IMR-90 (cell line): Measurements from ENCODE around the gene EDA. TPM values are rescaled to one million over a fixed set of nuclear protein-coding genes. Genes with fewer than 3 reads are reported as not detected.

Experiments used
- ATAC-seq: fragments of 200-7000 bp; cut with Tn5 transposase; 2 replicates; pipeline ENCODE4 v1.9.1; 2020; ENCODE audit warnings: low read depth, mild to moderate bottlenecking, moderate library complexity
- BruUV-seq: library from RNA; stranded (reverse); fragments of 400-500 nt; replicated peaks from 2 replicates; lab custom pipeline; 2021; lab: Mats Ljungman, UMichigan
- CTCF ChIA-PET: fragments of 300-600 bp; formaldehyde crosslinking; extraction: SDS; loops from one replicate; lab custom pipeline; 2021; ENCODE audit warnings: antibody characterized with exemption; lab: Yijun Ruan, JAX
- POLR2A ChIA-PET: fragments of 300-600 bp; sonication (Branson Sonifier 250); formaldehyde crosslinking; loops from one replicate; lab custom pipeline; 2022; ENCODE audit warnings: antibody characterized with exemption; ENCODE audit not compliant: unreplicated experiment; lab: Charles Lee
- DNase-seq: peaks from one replicate; pipeline ENCODE4 v3.0.0; 2013
- H2AFZ ChIP-seq: replicated peaks from 2 replicates; pipeline ENCODE3; 2013; ENCODE audit warnings: low read length, mild to moderate bottlenecking; ENCODE audit not compliant: poor library complexity
- H2AK5ac ChIP-seq: 2 replicates; pipeline ENCODE4 v1.6.1; 2013; ENCODE audit warnings: low read depth, low read length, inconsistent platforms
- H2AK9ac ChIP-seq: replicated peaks from 2 replicates; pipeline ENCODE3; 2013; ENCODE audit warnings: mild to moderate bottlenecking, low read depth, low read length, moderate library complexity; ENCODE audit not compliant: poor library complexity
- H2BK120ac ChIP-seq: 2 replicates; pipeline ENCODE4 v1.6.1; 2013; ENCODE audit warnings: low read depth, low read length, inconsistent platforms
- H2BK15ac ChIP-seq: 3 replicates; pipeline ENCODE4 v1.6.1; 2013; ENCODE audit warnings: low read depth, low read length, inconsistent platforms
- H2BK20ac ChIP-seq: 2 replicates; pipeline ENCODE4 v1.6.1; 2013; ENCODE audit warnings: low read depth, mild to moderate bottlenecking, inconsistent platforms, low read length, moderate library complexity
- H2BK5ac ChIP-seq: 2 replicates; pipeline ENCODE4 v1.6.1; 2013; ENCODE audit warnings: mild to moderate bottlenecking, low read depth, low read length, inconsistent platforms; ENCODE audit not compliant: poor library complexity, severe bottlenecking
- H3K14ac ChIP-seq: replicated peaks from 2 replicates; pipeline ENCODE4 v1.6.1; 2013; ENCODE audit warnings: low read depth, low read length, inconsistent platforms
- H3K18ac ChIP-seq: 2 replicates; pipeline ENCODE4 v1.6.1; 2013; ENCODE audit warnings: low read depth, low read length, control low read depth
- H3K23ac ChIP-seq: 2 replicates; pipeline ENCODE4 v1.6.1; 2013; ENCODE audit warnings: low read depth, low read length, inconsistent platforms
- H3K27ac ChIP-seq: 2 replicates; pipeline ENCODE4 v1.5.1; 2013; ENCODE audit warnings: mild to moderate bottlenecking, control low read depth, low read length; ENCODE audit not compliant: insufficient read depth
- H3K27me3 ChIP-seq: 2 replicates; pipeline ENCODE4 v1.6.1; 2013; ENCODE audit warnings: low read length; ENCODE audit not compliant: control insufficient read depth, insufficient read depth
- H3K36me3 ChIP-seq: 2 replicates; pipeline ENCODE4 v1.6.1; 2013; ENCODE audit warnings: low read length, mixed read lengths; ENCODE audit not compliant: control insufficient read depth, insufficient read depth
- H3K4ac ChIP-seq: 2 replicates; pipeline ENCODE4 v1.6.1; 2013; ENCODE audit warnings: low read depth, low read length, inconsistent platforms
- H3K4me1 ChIP-seq: 2 replicates; pipeline ENCODE4 v1.6.1; 2013; ENCODE audit warnings: low read length, mixed read lengths; ENCODE audit not compliant: control insufficient read depth, insufficient read depth
- H3K4me2 ChIP-seq: 2 replicates; pipeline ENCODE4 v1.6.1; 2013; ENCODE audit warnings: low read depth, mild to moderate bottlenecking, control low read depth, low read length, moderate library complexity
- H3K4me3 ChIP-seq: 2 replicates; pipeline ENCODE4 v1.5.1; 2013; ENCODE audit warnings: low read depth, mild to moderate bottlenecking, control low read depth, low read length, moderate library complexity; ENCODE audit not compliant: insufficient read depth
- H3K56ac ChIP-seq: 2 replicates; pipeline ENCODE4 v1.6.1; 2013; ENCODE audit warnings: low read length, inconsistent platforms; ENCODE audit not compliant: insufficient read depth; ENCODE audit errors: extremely low read depth
- H3K79me1 ChIP-seq, 2 experiments: 2 replicates each; pipeline ENCODE4 v1.6.1; 2013; ENCODE audit warnings: low read length in 2 of 2, inconsistent platforms in 1 of 2, low read depth in 1 of 2
- H3K9ac ChIP-seq: 2 replicates; pipeline ENCODE4 v1.6.1; 2013; ENCODE audit warnings: low read depth, low read length, control low read depth
- H3K9me1 ChIP-seq: 2 replicates; pipeline ENCODE4 v1.6.1; 2013; ENCODE audit warnings: low read length, inconsistent platforms; ENCODE audit not compliant: insufficient read depth
- H3K9me3 ChIP-seq: 2 replicates; pipeline ENCODE4 v1.6.1; 2013; ENCODE audit warnings: low read length; ENCODE audit not compliant: control insufficient read depth, insufficient read depth
- H4K20me1 ChIP-seq: 2 replicates; pipeline ENCODE4 v1.6.1; 2013; ENCODE audit warnings: low read length, inconsistent platforms; ENCODE audit not compliant: insufficient read depth
- H4K5ac ChIP-seq: 2 replicates; pipeline ENCODE4 v1.6.1; 2013; ENCODE audit warnings: mild to moderate bottlenecking, low read depth, low read length, control low read depth
- H4K8ac ChIP-seq, 2 experiments: 2 replicates each; pipeline ENCODE4 v1.6.1; 2013; ENCODE audit warnings: low read depth in 2 of 2, low read length in 2 of 2, control low read depth in 1 of 2, inconsistent platforms in 1 of 2
- H4K91ac ChIP-seq: 2 replicates; pipeline ENCODE4 v1.6.1; 2013; ENCODE audit warnings: low read depth, low read length, inconsistent platforms; ENCODE audit not compliant: insufficient read depth
- CHD1 ChIP-seq: IDR thresholded peaks from 2 replicates; pipeline ENCODE4 v1.6.1; 2012; ENCODE audit warnings: low read depth, low read length, improper control_type of control experiment
- MAFK ChIP-seq: IDR thresholded peaks from 2 replicates; pipeline ENCODE4 v1.6.1; 2012; ENCODE audit warnings: low read depth, low read length, improper control_type of control experiment
- RCOR1 ChIP-seq: IDR thresholded peaks from 2 replicates; pipeline ENCODE4 v1.6.1; 2012; ENCODE audit warnings: mild to moderate bottlenecking, low read length, improper control_type of control experiment; ENCODE audit not compliant: insufficient replicate concordance
- dilution Hi-C: fragments of 300-500 bp; cut with HindIII; formaldehyde crosslinking; loops from one replicate; pipeline ENCODE4 v1.14.3; 2018; ENCODE audit warnings: low sequenced_read_pairs; ENCODE audit not compliant: unreplicated experiment
- in situ Hi-C: fragments of 300-500 bp; cut with MboI; formaldehyde crosslinking; loops from 3 replicates; pipeline ENCODE4 v1.14.3; 2019; ENCODE audit warnings: low sequenced_read_pairs, inconsistent platforms, mixed read lengths
- intact Hi-C: fragments of 100-400 bp; cut with micrococcal nuclease; formaldehyde crosslinking; loops from 2 replicates; pipeline ENCODE4 v1.10.0; 2022
- polyA plus RNA-seq, 3 experiments: library from polyadenylated mRNA; depleted of rRNA; stranded (reverse); fragments of >200 nt; gene quantifications; 2 replicates each; pipeline ENCODE4 v1.2.3, GENCODE V29; 2012; ENCODE audit warnings: low replicate concordance in 1 of 3
- total RNA-seq: library from RNA; depleted of rRNA; stranded (reverse); fragments of >200 nt; gene quantifications from 2 replicates; pipeline ENCODE4 v1.2.3, GENCODE V29; 2012
- TF ChIP-seq, protein P1 (sequence below): conservative IDR thresholded peaks from 2 replicates; pipeline ENCODE4 v1.5.1; 2012; ENCODE audit warnings: mild to moderate bottlenecking, low read depth, low read length, improper control_type of control experiment
- TF ChIP-seq, protein P2 (sequence below): fragments of 150-350 bp; IDR thresholded peaks from 2 replicates; pipeline ENCODE4 v1.6.1; 2017; ENCODE audit warnings: mild to moderate bottlenecking, antibody characterized with exemption, low read length, low read depth

The EDA gene
- total and polyA plus RNA-seq, 2 of the 4 experiments (the other 2 are of a cell fraction), result under 0.01 TPM; not detected in 1

DNA sequence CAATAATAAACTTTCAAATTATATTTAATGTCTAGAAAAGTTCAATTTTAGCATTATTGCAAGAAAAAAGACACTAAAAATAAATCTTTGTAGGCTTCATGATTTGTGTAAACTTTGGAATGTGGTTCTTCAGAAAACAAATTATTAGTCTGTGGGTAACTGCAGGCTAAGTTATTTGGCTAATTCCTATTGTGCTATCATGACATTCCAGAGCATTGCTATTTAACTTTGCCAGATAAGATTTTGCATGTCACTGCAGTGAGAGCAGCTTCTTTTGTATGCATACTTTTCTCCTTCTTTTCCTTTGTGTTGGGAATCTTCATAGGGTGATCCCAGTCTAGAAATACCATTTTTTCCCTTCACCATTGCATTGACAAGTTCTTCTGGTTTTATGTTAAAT is 303.8 kb downstream of the EDA start:
- H2AK5ac ChIP-seq, result no peak overlapping the region
- H3K4me3 ChIP-seq, result no peak overlapping the region
- H3K9ac ChIP-seq, result no peak overlapping the region
- H3K27ac ChIP-seq, result no peak overlapping the region
- H3K4me2 ChIP-seq, result no peak overlapping the region
- POLR2A ChIA-PET, result no interaction called here
- in situ Hi-C loops, result no loop called here
- no peak for TF ChIP-seq CHD1
- TF ChIP-seq MAFK, result no peak
- TF ChIP-seq, protein P1, sequence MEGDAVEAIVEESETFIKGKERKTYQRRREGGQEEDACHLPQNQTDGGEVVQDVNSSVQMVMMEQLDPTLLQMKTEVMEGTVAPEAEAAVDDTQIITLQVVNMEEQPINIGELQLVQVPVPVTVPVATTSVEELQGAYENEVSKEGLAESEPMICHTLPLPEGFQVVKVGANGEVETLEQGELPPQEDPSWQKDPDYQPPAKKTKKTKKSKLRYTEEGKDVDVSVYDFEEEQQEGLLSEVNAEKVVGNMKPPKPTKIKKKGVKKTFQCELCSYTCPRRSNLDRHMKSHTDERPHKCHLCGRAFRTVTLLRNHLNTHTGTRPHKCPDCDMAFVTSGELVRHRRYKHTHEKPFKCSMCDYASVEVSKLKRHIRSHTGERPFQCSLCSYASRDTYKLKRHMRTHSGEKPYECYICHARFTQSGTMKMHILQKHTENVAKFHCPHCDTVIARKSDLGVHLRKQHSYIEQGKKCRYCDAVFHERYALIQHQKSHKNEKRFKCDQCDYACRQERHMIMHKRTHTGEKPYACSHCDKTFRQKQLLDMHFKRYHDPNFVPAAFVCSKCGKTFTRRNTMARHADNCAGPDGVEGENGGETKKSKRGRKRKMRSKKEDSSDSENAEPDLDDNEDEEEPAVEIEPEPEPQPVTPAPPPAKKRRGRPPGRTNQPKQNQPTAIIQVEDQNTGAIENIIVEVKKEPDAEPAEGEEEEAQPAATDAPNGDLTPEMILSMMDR, result no peak
- TF ChIP-seq RCOR1, result no peak
- TF ChIP-seq, protein P2, sequence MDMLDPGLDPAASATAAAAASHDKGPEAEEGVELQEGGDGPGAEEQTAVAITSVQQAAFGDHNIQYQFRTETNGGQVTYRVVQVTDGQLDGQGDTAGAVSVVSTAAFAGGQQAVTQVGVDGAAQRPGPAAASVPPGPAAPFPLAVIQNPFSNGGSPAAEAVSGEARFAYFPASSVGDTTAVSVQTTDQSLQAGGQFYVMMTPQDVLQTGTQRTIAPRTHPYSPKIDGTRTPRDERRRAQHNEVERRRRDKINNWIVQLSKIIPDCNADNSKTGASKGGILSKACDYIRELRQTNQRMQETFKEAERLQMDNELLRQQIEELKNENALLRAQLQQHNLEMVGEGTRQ, result no peak
- BruUV-seq, result no TSS peak
- no peaks in the 10 kb centered on the region for H4K20me1 ChIP-seq
- H2AK9ac ChIP-seq, result no peak overlapping the region
- dilution Hi-C loops, result no loop called here
- no peaks in the 10 kb centered on the region for H3K9me1 ChIP-seq
- no peak overlapping the region for H4K5ac ChIP-seq
- H3K23ac ChIP-seq, result no peak overlapping the region
- intact Hi-C loops, result no loop called here
- H3K18ac ChIP-seq, result no peak overlapping the region
- H3K36me3 ChIP-seq, result no peaks in the 10 kb centered on the region
- DNase-seq, result no peak
- H2BK5ac ChIP-seq, result no peak overlapping the region
- no peak overlapping the region for H3K14ac ChIP-seq
- no peaks in the 10 kb centered on the region for H3K9me3 ChIP-seq
- no peak overlapping the region for H2BK20ac ChIP-seq
- no peaks in the 10 kb centered on the region for H3K27me3 ChIP-seq
- H2BK120ac ChIP-seq, result no peak overlapping the region
- H2AFZ ChIP-seq, result no peak overlapping the region
- H3K4me1 ChIP-seq, result no peaks in the 10 kb centered on the region
- no peak overlapping the region for H3K4ac ChIP-seq
- H4K8ac ChIP-seq, result no peak overlapping the region
- no peak overlapping the region for H4K91ac ChIP-seq
- H3K79me1 ChIP-seq, result no peaks in the 10 kb centered on the region
- CTCF ChIA-PET, result no interaction called here
- no peak for ATAC-seq
- H2BK15ac ChIP-seq, result no peak overlapping the region
- H3K56ac ChIP-seq, result no peak overlapping the region
